Thyroid gland (tissue), 4 donors: ENCODE measurements around the gene STAM2.

Experiments
- POLR2A ChIP-seq, 2 donors: fragments of 450-650 bp; IDR thresholded peaks; one replicate each; pipeline ENCODE4 v1.6.1; 2017; ENCODE audit warnings: antibody characterized with exemption in 2 of 2, mild to moderate bottlenecking in 2 of 2, moderate library complexity in 1 of 2
- TF ChIP-seq, protein P1 (sequence below), 6 experiments: fragments of 200-600 bp in 3 of 6; fragments of 450-650 bp in 3 of 6; sonication (generic) in 3 of 6; IDR thresholded peaks; one replicate each; pipeline ENCODE4 v1.5.1; 2016 to 2019; ENCODE audit warnings: antibody characterized with exemption in 6 of 6, mild to moderate bottlenecking in 2 of 6, inconsistent platforms in 1 of 6, moderate library complexity in 1 of 6

DNA sequence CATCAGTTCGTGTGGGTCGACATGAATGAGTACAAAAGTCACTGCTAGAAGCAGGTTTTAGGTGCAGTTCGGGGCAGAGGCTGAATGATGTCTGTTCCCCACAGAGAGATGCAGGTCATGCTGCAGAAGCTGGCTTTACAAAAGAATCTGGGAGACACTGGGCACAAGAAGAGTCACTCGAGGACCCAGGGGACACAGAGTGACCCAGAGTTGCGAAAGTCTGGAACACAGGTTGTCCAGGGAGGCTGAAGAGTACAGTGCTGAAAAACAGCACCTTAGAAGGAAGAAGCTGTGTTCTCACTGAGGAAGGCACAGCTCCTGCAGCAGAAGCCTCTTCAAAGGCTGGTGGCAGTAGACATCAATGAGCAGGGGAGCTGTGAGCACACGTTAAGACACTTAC is 91.5 kb downstream of the STAM2 start:
- TF ChIP-seq, protein P1, sequence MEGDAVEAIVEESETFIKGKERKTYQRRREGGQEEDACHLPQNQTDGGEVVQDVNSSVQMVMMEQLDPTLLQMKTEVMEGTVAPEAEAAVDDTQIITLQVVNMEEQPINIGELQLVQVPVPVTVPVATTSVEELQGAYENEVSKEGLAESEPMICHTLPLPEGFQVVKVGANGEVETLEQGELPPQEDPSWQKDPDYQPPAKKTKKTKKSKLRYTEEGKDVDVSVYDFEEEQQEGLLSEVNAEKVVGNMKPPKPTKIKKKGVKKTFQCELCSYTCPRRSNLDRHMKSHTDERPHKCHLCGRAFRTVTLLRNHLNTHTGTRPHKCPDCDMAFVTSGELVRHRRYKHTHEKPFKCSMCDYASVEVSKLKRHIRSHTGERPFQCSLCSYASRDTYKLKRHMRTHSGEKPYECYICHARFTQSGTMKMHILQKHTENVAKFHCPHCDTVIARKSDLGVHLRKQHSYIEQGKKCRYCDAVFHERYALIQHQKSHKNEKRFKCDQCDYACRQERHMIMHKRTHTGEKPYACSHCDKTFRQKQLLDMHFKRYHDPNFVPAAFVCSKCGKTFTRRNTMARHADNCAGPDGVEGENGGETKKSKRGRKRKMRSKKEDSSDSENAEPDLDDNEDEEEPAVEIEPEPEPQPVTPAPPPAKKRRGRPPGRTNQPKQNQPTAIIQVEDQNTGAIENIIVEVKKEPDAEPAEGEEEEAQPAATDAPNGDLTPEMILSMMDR (IDR thresholded peaks at IDR 0.05) = no peak
- TF ChIP-seq POLR2A (IDR thresholded peaks at IDR 0.05) = no peak
